T-cell (primary cell): ENCODE results near the gene CDK2. TPM values are rescaled to one million over a fixed set of nuclear protein-coding genes. Genes with fewer than 3 reads are reported as not detected.

Source experiments
- ATAC-seq, 4 experiments: fragments of 200-7000 bp in 3 of 4; fragments of 150-1000 bp in 1 of 4; cut with Tn5 transposase; replicated peaks in 1 of 4; 1 replicate in 3 of 4; 2 replicates in 1 of 4; pipeline ENCODE4 v1.10.0; 2021; ENCODE audit warnings: moderate library complexity in 3 of 4, mild to moderate bottlenecking in 2 of 4, moderate number of reproducible peaks in 1 of 4
- CTCF ChIA-PET, 2 donors: fragments of 300-600 bp; sonication (Branson Sonifier 250); formaldehyde crosslinking; loops; one replicate each; lab custom pipeline; 2022; ENCODE audit warnings: antibody characterized with exemption in 2 of 2; lab: Charles Lee
- POLR2A ChIA-PET, 2 donors: fragments of 300-600 bp; sonication (Branson Sonifier 250); formaldehyde crosslinking; loops; one replicate each; lab custom pipeline; 2022; ENCODE audit warnings: antibody characterized with exemption in 2 of 2; lab: Charles Lee
- DNase-seq, 35 experiments: peaks; one replicate each; pipeline versions ENCODE4 v3.0.0 to v3.0.0-alpha.2; 2013 to 2023
- H3K27ac ChIP-seq: one replicate; pipeline ENCODE4 v1.5.1; 2013; ENCODE audit warnings: low read length
- H3K27me3 ChIP-seq, 2 experiments: replicated peaks in 1 of 2; 1 replicate in 1 of 2; 2 replicates in 1 of 2; pipeline versions ENCODE4 v1.6.1 to v1.7.0; 2013; ENCODE audit warnings: low read length in 1 of 2, mixed read lengths in 1 of 2; ENCODE audit not compliant: control insufficient read depth in 2 of 2, insufficient read depth in 2 of 2; ENCODE audit errors: extremely low read depth in 1 of 2
- H3K36me3 ChIP-seq, 2 donors: 1 replicate in 1 of 2; 2 replicates in 1 of 2; pipeline versions ENCODE4 v1.6.1 to v1.7.0; 2013; ENCODE audit warnings: low read length in 1 of 2; ENCODE audit not compliant: control insufficient read depth in 2 of 2, insufficient read depth in 1 of 2; ENCODE audit errors: extremely low read depth in 1 of 2
- H3K4me1 ChIP-seq, 2 experiments: 1 replicate in 1 of 2; 2 replicates in 1 of 2; pipeline versions ENCODE4 v1.6.1 to v1.7.0; 2013; ENCODE audit warnings: low read length in 2 of 2, mixed read lengths in 1 of 2; ENCODE audit not compliant: insufficient read depth in 2 of 2, control insufficient read depth in 1 of 2; ENCODE audit errors: extremely low read depth in 1 of 2
- H3K4me3 ChIP-seq, 2 donors: 1 replicate in 1 of 2; 2 replicates in 1 of 2; pipeline versions ENCODE4 v1.5.1 to v1.7.0; 2013; ENCODE audit warnings: mild to moderate bottlenecking in 2 of 2, low read length in 1 of 2, moderate library complexity in 1 of 2; ENCODE audit not compliant: control insufficient read depth in 1 of 2; ENCODE audit errors: extremely low read depth in 1 of 2
- H3K9me3 ChIP-seq: 2 replicates; pipeline ENCODE4 v1.7.0; 2013
- H3K27ac Mint-ChIP-seq, 2 donors: one replicate each; pipeline ENCODE4 v1.8.0; 2020 to 2021; ENCODE audit warnings: mild to moderate bottlenecking in 2 of 2, mixed read lengths in 2 of 2
- H3K27me3 Mint-ChIP-seq, 2 donors: one replicate each; pipeline ENCODE4 v1.8.0; 2021 to 2022; ENCODE audit warnings: mixed read lengths in 2 of 2
- H3K36me3 Mint-ChIP-seq: one replicate; pipeline ENCODE4 v1.8.0; 2021; ENCODE audit warnings: mixed read lengths
- H3K4me1 Mint-ChIP-seq, 3 donors: one replicate each; pipeline ENCODE4 v1.8.0; 2020 to 2022; ENCODE audit warnings: mixed read lengths in 3 of 3, mild to moderate bottlenecking in 1 of 3
- H3K4me3 Mint-ChIP-seq, 3 donors: one replicate each; pipeline ENCODE4 v1.8.0; 2020 to 2022; ENCODE audit warnings: mild to moderate bottlenecking in 3 of 3, mixed read lengths in 3 of 3, moderate library complexity in 3 of 3
- H3K9me3 Mint-ChIP-seq, 3 donors: one replicate each; pipeline ENCODE4 v1.8.0; 2020 to 2022; ENCODE audit warnings: mixed read lengths in 3 of 3
- WGBS: methylation state at CpG from one replicate; pipeline ENCODE4 v1.1.5; 2013; ENCODE audit warnings: missing lambda C conversion rate; ENCODE audit not compliant: insufficient coverage; 5-methylcytosine and 5-hydroxymethylcytosine counted together
- total RNA-seq, 35 experiments: library from RNA in 6 of 35; stranded (reverse) in 6 of 35; fragments of 120-200 nt in 1 of 35; gene quantifications; one replicate each; pipeline versions ENCODE4 v1.2.1 to v1.2.4 and lab custom pipeline; 2013 to 2026

The CDK2 gene
- total RNA-seq, 5 donors from 2014 or later (not counting 1 experiment from before 2014, with no cell fraction given), result 17.8 to 32.3 (median 23.3) TPM

DNA sequence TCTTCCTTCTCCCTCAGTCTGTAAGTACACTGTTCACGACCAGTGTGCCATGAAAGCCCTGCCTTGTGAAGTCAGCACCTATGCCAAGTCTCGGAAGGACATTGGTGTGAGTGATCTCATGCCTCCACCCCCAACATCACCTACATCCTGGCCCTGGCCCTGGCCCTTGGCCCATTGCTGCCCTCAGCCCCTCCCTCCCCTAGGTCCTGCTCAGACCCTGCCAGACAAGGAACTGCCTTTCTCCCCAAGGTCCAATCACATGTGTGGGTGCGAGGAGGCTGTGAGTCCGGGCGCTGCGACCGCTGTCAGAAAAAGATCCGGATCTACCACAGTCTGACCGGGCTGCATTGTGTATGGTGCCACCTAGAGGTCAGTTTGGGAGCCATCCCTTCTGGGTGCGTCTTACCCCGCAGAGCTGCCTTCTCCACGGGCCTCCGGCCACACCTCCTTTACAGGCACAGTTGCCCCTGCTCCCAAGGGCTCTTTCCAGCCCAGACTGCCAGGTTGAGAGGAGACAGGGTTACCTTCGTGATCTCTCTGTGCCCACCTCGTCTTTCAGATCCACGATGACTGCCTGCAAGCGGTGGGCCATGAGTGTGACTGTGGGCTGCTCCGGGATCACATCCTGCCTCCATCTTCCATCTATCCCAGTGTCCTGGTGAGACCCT, 26.4 kb upstream of the CDK2 start:
- ChIA-PET CTCF (interaction anchor here (0.5 to 5.2 kb wide), 13 partner anchors 9 to 234 kb away, joined by 3 to 47 read pairs (median 5); partner anchors contain the start of genes DNAJC14 (in 1 of the 2), ORMDL2 (in 1 of the 2) and SARNP (in 1 of the 2)), POLR2A (interaction anchor here in 1 of 2 donors (0.7 kb wide), 2 partner anchors 14 to 43 kb away, joined by 4 to 5 read pairs; no protein-coding TSS in a partner anchor)
- peak overlapping the region; percentile 96 to 99 for H3K27ac Mint-ChIP-seq
- Histone ChIP-seq H3K27me3 (no peaks in the 10 kb centered on the region), H3K4me3 (no peak overlapping the region), H3K36me3 (peaks cover 28 to 93% of the 10 kb centered on the region in 2 donors), H3K9me3 (no peaks in the 10 kb centered on the region), H3K4me1 (peaks cover 48 to 64% of the 10 kb centered on the region in 2 experiments), H3K27ac (peak overlapping the region; percentile 48)
- peaks cover 78% of the 10 kb centered on the region for H3K36me3 Mint-ChIP-seq
- H3K27me3 Mint-ChIP-seq, result no peaks in the 10 kb centered on the region
- 23% methylated on average over 18 of the region's 18 CpGs for WGBS
- H3K9me3 Mint-ChIP-seq, result no peaks in the 10 kb centered on the region
- peaks cover 82 to 91% (median 89%) of the 10 kb centered on the region in 3 donors for H3K4me1 Mint-ChIP-seq
- H3K4me3 Mint-ChIP-seq, result peak overlapping the region; percentile 2 to 63 (median 44)
- DNase-seq (peak; percentile 62 to 92 (median 78)), ATAC-seq (peak; percentile 81 to 91 (median 84))

DNA sequence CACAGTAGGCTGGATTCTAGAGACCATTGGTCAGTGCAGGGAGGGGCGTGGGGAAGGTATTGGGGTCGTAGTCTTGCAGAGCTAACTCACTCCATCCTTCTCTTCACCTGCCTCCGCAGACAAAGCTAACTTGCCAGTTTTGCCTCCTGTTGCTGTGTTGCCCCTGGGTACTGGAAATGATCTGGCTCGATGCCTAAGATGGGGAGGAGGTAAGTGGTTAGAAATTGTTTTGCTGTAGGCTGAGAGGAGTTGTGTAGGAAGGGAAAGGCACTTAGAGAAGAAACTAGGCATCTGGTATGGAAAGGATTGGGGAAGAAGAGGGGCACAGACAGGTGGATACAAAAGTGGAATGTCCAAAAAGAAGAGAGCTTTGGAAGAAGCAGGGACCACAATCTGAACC, 24.6 kb upstream of the CDK2 start:
- ATAC-seq, result no peak
- Mint-ChIP-seq H3K27ac (peak overlapping the region; percentile 86 to 96), H3K36me3 (peaks cover 77% of the 10 kb centered on the region), H3K4me3 (peak overlapping the region in 1 of 3 donors; percentile 25), H3K4me1 (peaks cover 76 to 89% (median 84%) of the 10 kb centered on the region in 3 donors), H3K9me3 (no peaks in the 10 kb centered on the region), H3K27me3 (no peaks in the 10 kb centered on the region)
- Histone ChIP-seq H3K36me3 (peaks cover 39 to 97% of the 10 kb centered on the region in 2 donors), H3K9me3 (no peaks in the 10 kb centered on the region), H3K4me1 (peaks cover 34 to 45% of the 10 kb centered on the region in 2 experiments), H3K27ac (peak overlapping the region; percentile 26), H3K27me3 (no peaks in the 10 kb centered on the region), H3K4me3 (no peak overlapping the region)
- POLR2A ChIA-PET, result interaction anchor here in 1 of 2 donors (0.5 kb wide), 1 partner anchor 148 kb away, joined by 14 read pairs; no protein-coding TSS in a partner anchor
- CTCF ChIA-PET, result interaction anchor here (0.5 to 5.2 kb wide), 4 partner anchors 19 to 204 kb away, joined by 3 to 47 read pairs (median 3); no protein-coding TSS in a partner anchor
- 91% methylated on average over 1 of the region's 4 CpGs for WGBS
- no peak for DNase-seq

DNA sequence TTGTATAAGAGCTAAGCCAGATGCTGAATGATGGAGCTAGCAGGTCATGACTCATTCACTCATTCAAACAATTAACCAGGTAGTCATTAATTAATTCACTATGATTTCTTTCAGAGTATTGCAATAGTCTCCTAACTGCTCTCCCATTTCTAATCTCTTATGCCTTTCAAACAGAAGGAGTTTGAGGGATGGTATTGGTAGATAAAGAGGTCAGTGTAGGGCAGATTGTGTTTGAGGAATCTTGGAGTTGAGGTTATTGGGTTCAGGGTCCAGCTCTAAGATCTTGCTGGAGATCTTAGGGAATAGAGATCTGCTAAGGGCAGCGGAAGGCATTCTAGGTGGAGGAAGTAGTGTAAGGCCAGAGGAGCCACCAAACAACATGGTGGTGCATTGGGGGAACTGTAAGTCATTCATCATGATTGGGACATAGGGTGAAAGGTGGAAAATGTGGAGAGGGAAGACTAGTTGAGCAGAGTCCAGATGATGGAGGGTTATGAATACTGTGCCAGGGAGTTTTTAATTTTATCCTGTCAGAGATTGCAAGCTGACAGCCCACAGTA, 24.0 kb upstream of the CDK2 start:
- no peaks in the 10 kb centered on the region for H3K27me3 ChIP-seq
- POLR2A ChIA-PET, result no interaction called here
- peaks cover 76% of the 10 kb centered on the region for H3K36me3 Mint-ChIP-seq
- DNase-seq (no peak), ATAC-seq (no peak)
- CTCF ChIA-PET, result interaction anchor here (0.5 to 5.2 kb wide), 3 partner anchors 19 to 205 kb away, joined by 3 to 47 read pairs (median 3); no protein-coding TSS in a partner anchor
- no peaks in the 10 kb centered on the region for H3K9me3 Mint-ChIP-seq
- no peaks in the 10 kb centered on the region for H3K27me3 Mint-ChIP-seq
- H3K4me3 ChIP-seq, result no peak overlapping the region
- peak overlapping the region; percentile 86 to 96 for H3K27ac Mint-ChIP-seq
- peaks cover 29 to 39% of the 10 kb centered on the region in 2 experiments for H3K4me1 ChIP-seq
- H3K4me3 Mint-ChIP-seq, result no peak overlapping the region
- peaks cover 75 to 89% (median 83%) of the 10 kb centered on the region in 3 donors for H3K4me1 Mint-ChIP-seq
- 100% methylated on average over 1 of the region's 1 CpG for WGBS
- peaks cover 35 to 97% of the 10 kb centered on the region in 2 donors for H3K36me3 ChIP-seq
- no peaks in the 10 kb centered on the region for H3K9me3 ChIP-seq
- no peak overlapping the region for H3K27ac ChIP-seq

DNA sequence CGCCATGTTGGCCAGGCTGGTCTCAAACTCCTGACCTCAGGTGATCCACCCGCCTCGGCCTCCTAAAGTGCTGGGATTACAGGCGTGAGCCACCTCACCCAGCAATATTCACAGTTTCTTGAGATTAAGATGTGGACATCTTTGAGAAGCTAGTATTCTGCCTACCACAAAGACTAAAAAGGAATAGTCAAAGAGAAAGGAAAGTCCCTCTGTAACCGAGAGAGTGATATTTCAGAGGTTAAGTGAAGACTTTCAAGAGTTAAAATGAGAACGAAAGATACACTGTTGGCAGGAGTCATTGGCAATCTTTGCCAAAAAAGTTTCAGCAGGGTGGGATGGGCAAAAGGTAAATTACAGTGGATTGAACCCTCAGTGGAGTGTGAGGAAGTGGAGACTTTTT, 20.1 kb upstream of the CDK2 start:
- peaks cover 53 to 62% (median 56%) of the 10 kb centered on the region in 3 donors for H3K4me1 Mint-ChIP-seq
- H3K27ac Mint-ChIP-seq, result peak overlapping the region; percentile 63 to 72
- ATAC-seq, result no peak
- CTCF ChIA-PET, result no interaction called here
- Histone ChIP-seq H3K9me3 (no peaks in the 10 kb centered on the region), H3K27ac (no peak overlapping the region), H3K4me1 (peaks cover 7% of the 10 kb centered on the region in 2 experiments), H3K4me3 (no peak overlapping the region), H3K36me3 (peaks cover 27 to 91% of the 10 kb centered on the region in 2 donors), H3K27me3 (no peaks in the 10 kb centered on the region)
- WGBS, result 44% methylated on average over 2 of the region's 6 CpGs
- no peaks in the 10 kb centered on the region for H3K27me3 Mint-ChIP-seq
- POLR2A ChIA-PET, result no interaction called here
- DNase-seq, result no peak
- H3K9me3 Mint-ChIP-seq, result no peaks in the 10 kb centered on the region
- H3K36me3 Mint-ChIP-seq, result peaks cover 61% of the 10 kb centered on the region
- H3K4me3 Mint-ChIP-seq, result no peak overlapping the region

DNA sequence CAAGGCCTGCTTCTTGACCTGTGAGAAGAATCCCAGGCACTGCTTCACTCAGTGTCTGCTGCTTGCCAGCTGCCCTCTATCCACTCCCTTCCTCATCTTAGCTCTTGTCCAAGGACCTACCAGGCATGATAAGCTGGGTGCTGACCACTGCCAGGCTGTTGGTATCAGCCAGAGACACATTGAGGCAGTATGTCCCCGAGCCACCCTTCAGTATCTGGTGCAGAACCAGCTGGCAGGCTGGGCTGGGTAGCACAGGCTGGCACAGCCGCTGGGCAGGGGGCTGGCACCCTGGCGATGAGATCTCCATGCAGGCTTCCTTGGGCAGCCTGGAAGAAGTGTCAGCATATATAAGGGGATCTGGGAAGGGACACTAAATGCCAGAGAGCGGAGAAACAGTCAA, 11.3 kb upstream of the CDK2 start:
- DNase-seq (no peak), ATAC-seq (peak; percentile 25 to 34 (median 30))
- Mint-ChIP-seq H3K4me3 (no peak overlapping the region), H3K27ac (peak overlapping the region; percentile 81 to 88), H3K36me3 (peaks cover 31% of the 10 kb centered on the region), H3K9me3 (no peaks in the 10 kb centered on the region), H3K27me3 (no peaks in the 10 kb centered on the region), H3K4me1 (peaks cover 27 to 32% (median 31%) of the 10 kb centered on the region in 3 donors)
- H3K9me3 ChIP-seq, result no peaks in the 10 kb centered on the region
- H3K27ac ChIP-seq, result no peak overlapping the region
- ChIA-PET POLR2A (no interaction called here), CTCF (interaction anchor here in 1 of 2 donors (0.7 to 1.2 kb wide), 2 partner anchors 19 to 405 kb away, joined by 3 read pairs; partner anchors contain the start of genes RAB5B and STAT2)
- H3K36me3 ChIP-seq, result peaks cover 7 to 57% of the 10 kb centered on the region in 2 donors
- H3K27me3 ChIP-seq, result no peaks in the 10 kb centered on the region
- no peak overlapping the region for H3K4me3 ChIP-seq
- H3K4me1 ChIP-seq, result peaks cover 0 to 21% of the 10 kb centered on the region in 2 experiments
- WGBS, result 75% methylated on average over 1 of the region's 4 CpGs
